IMR-90 (cell line): ENCODE data around the gene NSUN6. TPM values are rescaled to one million over a fixed set of nuclear protein-coding genes. Genes with fewer than 3 reads are reported as not detected.

Experiments
- ATAC-seq: fragments of 200-7000 bp; cut with Tn5 transposase; 2 replicates; pipeline ENCODE4 v1.9.1; 2020; ENCODE audit warnings: low read depth, mild to moderate bottlenecking, moderate library complexity
- BruUV-seq: library from RNA; stranded (reverse); fragments of 400-500 nt; replicated peaks from 2 replicates; lab custom pipeline; 2021; lab: Mats Ljungman, UMichigan
- CTCF ChIA-PET: fragments of 300-600 bp; formaldehyde crosslinking; extraction: SDS; loops from one replicate; lab custom pipeline; 2021; ENCODE audit warnings: antibody characterized with exemption; lab: Yijun Ruan, JAX
- POLR2A ChIA-PET: fragments of 300-600 bp; sonication (Branson Sonifier 250); formaldehyde crosslinking; loops from one replicate; lab custom pipeline; 2022; ENCODE audit warnings: antibody characterized with exemption; ENCODE audit not compliant: unreplicated experiment; lab: Charles Lee
- DNase-seq: peaks from one replicate; pipeline ENCODE4 v3.0.0; 2013
- H2AFZ ChIP-seq: replicated peaks from 2 replicates; pipeline ENCODE3; 2013; ENCODE audit warnings: low read length, mild to moderate bottlenecking; ENCODE audit not compliant: poor library complexity
- H2AK5ac ChIP-seq: 2 replicates; pipeline ENCODE4 v1.6.1; 2013; ENCODE audit warnings: low read depth, low read length, inconsistent platforms
- H2AK9ac ChIP-seq: replicated peaks from 2 replicates; pipeline ENCODE3; 2013; ENCODE audit warnings: mild to moderate bottlenecking, low read depth, low read length, moderate library complexity; ENCODE audit not compliant: poor library complexity
- H2BK120ac ChIP-seq: 2 replicates; pipeline ENCODE4 v1.6.1; 2013; ENCODE audit warnings: low read depth, low read length, inconsistent platforms
- H2BK15ac ChIP-seq: 3 replicates; pipeline ENCODE4 v1.6.1; 2013; ENCODE audit warnings: low read depth, low read length, inconsistent platforms
- H2BK20ac ChIP-seq: 2 replicates; pipeline ENCODE4 v1.6.1; 2013; ENCODE audit warnings: low read depth, mild to moderate bottlenecking, inconsistent platforms, low read length, moderate library complexity
- H2BK5ac ChIP-seq: 2 replicates; pipeline ENCODE4 v1.6.1; 2013; ENCODE audit warnings: mild to moderate bottlenecking, low read depth, low read length, inconsistent platforms; ENCODE audit not compliant: poor library complexity, severe bottlenecking
- H3K14ac ChIP-seq: replicated peaks from 2 replicates; pipeline ENCODE4 v1.6.1; 2013; ENCODE audit warnings: low read depth, low read length, inconsistent platforms
- H3K18ac ChIP-seq: 2 replicates; pipeline ENCODE4 v1.6.1; 2013; ENCODE audit warnings: low read depth, low read length, control low read depth
- H3K23ac ChIP-seq: 2 replicates; pipeline ENCODE4 v1.6.1; 2013; ENCODE audit warnings: low read depth, low read length, inconsistent platforms
- H3K27ac ChIP-seq: 2 replicates; pipeline ENCODE4 v1.5.1; 2013; ENCODE audit warnings: mild to moderate bottlenecking, control low read depth, low read length; ENCODE audit not compliant: insufficient read depth
- H3K27me3 ChIP-seq: 2 replicates; pipeline ENCODE4 v1.6.1; 2013; ENCODE audit warnings: low read length; ENCODE audit not compliant: control insufficient read depth, insufficient read depth
- H3K36me3 ChIP-seq: 2 replicates; pipeline ENCODE4 v1.6.1; 2013; ENCODE audit warnings: low read length, mixed read lengths; ENCODE audit not compliant: control insufficient read depth, insufficient read depth
- H3K4ac ChIP-seq: 2 replicates; pipeline ENCODE4 v1.6.1; 2013; ENCODE audit warnings: low read depth, low read length, inconsistent platforms
- H3K4me1 ChIP-seq: 2 replicates; pipeline ENCODE4 v1.6.1; 2013; ENCODE audit warnings: low read length, mixed read lengths; ENCODE audit not compliant: control insufficient read depth, insufficient read depth
- H3K4me2 ChIP-seq: 2 replicates; pipeline ENCODE4 v1.6.1; 2013; ENCODE audit warnings: low read depth, mild to moderate bottlenecking, control low read depth, low read length, moderate library complexity
- H3K4me3 ChIP-seq: 2 replicates; pipeline ENCODE4 v1.5.1; 2013; ENCODE audit warnings: low read depth, mild to moderate bottlenecking, control low read depth, low read length, moderate library complexity; ENCODE audit not compliant: insufficient read depth
- H3K56ac ChIP-seq: 2 replicates; pipeline ENCODE4 v1.6.1; 2013; ENCODE audit warnings: low read length, inconsistent platforms; ENCODE audit not compliant: insufficient read depth; ENCODE audit errors: extremely low read depth
- H3K79me1 ChIP-seq, 2 experiments: 2 replicates each; pipeline ENCODE4 v1.6.1; 2013; ENCODE audit warnings: low read length in 2 of 2, inconsistent platforms in 1 of 2, low read depth in 1 of 2
- H3K9ac ChIP-seq: 2 replicates; pipeline ENCODE4 v1.6.1; 2013; ENCODE audit warnings: low read depth, low read length, control low read depth
- H3K9me1 ChIP-seq: 2 replicates; pipeline ENCODE4 v1.6.1; 2013; ENCODE audit warnings: low read length, inconsistent platforms; ENCODE audit not compliant: insufficient read depth
- H3K9me3 ChIP-seq: 2 replicates; pipeline ENCODE4 v1.6.1; 2013; ENCODE audit warnings: low read length; ENCODE audit not compliant: control insufficient read depth, insufficient read depth
- H4K20me1 ChIP-seq: 2 replicates; pipeline ENCODE4 v1.6.1; 2013; ENCODE audit warnings: low read length, inconsistent platforms; ENCODE audit not compliant: insufficient read depth
- H4K5ac ChIP-seq: 2 replicates; pipeline ENCODE4 v1.6.1; 2013; ENCODE audit warnings: mild to moderate bottlenecking, low read depth, low read length, control low read depth
- H4K8ac ChIP-seq, 2 experiments: 2 replicates each; pipeline ENCODE4 v1.6.1; 2013; ENCODE audit warnings: low read depth in 2 of 2, low read length in 2 of 2, control low read depth in 1 of 2, inconsistent platforms in 1 of 2
- H4K91ac ChIP-seq: 2 replicates; pipeline ENCODE4 v1.6.1; 2013; ENCODE audit warnings: low read depth, low read length, inconsistent platforms; ENCODE audit not compliant: insufficient read depth
- BHLHE40 ChIP-seq: fragments of 150-350 bp; IDR thresholded peaks from 2 replicates; pipeline ENCODE4 v1.6.1; 2016; ENCODE audit warnings: mild to moderate bottlenecking, low read depth, low read length
- CHD1 ChIP-seq: IDR thresholded peaks from 2 replicates; pipeline ENCODE4 v1.6.1; 2012; ENCODE audit warnings: low read depth, low read length, improper control_type of control experiment
- ELK1 ChIP-seq: fragments of 150-350 bp; IDR thresholded peaks from 2 replicates; pipeline ENCODE4 v1.6.1; 2016; ENCODE audit warnings: low read depth, mild to moderate bottlenecking, low read length, moderate library complexity, borderline replicate concordance
- FOS ChIP-seq: fragments of 150-350 bp; IDR thresholded peaks from 2 replicates; pipeline ENCODE4 v1.6.1; 2016; ENCODE audit warnings: low read depth, low read length
- MAFK ChIP-seq: IDR thresholded peaks from 2 replicates; pipeline ENCODE4 v1.6.1; 2012; ENCODE audit warnings: low read depth, low read length, improper control_type of control experiment
- MAZ ChIP-seq: IDR thresholded peaks from 2 replicates; pipeline ENCODE4 v1.6.1; 2012; ENCODE audit warnings: low read depth, mild to moderate bottlenecking, low read length, improper control_type of control experiment, moderate library complexity, borderline replicate concordance
- MXI1 ChIP-seq: IDR thresholded peaks from 2 replicates; pipeline ENCODE4 v1.6.1; 2012; ENCODE audit warnings: low read depth, mild to moderate bottlenecking, low read length, moderate library complexity, borderline replicate concordance
- NFE2L2 ChIP-seq: fragments of 150-350 bp; IDR thresholded peaks from 2 replicates; pipeline ENCODE4 v1.6.1; 2016; ENCODE audit warnings: low read depth, mild to moderate bottlenecking, low read length
- POLR2A ChIP-seq: IDR thresholded peaks from 2 replicates; pipeline ENCODE4 v1.6.1; 2012; ENCODE audit warnings: mild to moderate bottlenecking, low read depth, low read length
- RAD21 ChIP-seq: IDR thresholded peaks from 2 replicates; pipeline ENCODE4 v1.6.1; 2012; ENCODE audit warnings: low read length, improper control_type of control experiment
- RCOR1 ChIP-seq: IDR thresholded peaks from 2 replicates; pipeline ENCODE4 v1.6.1; 2012; ENCODE audit warnings: mild to moderate bottlenecking, low read length, improper control_type of control experiment; ENCODE audit not compliant: insufficient replicate concordance
- RFX5 ChIP-seq: IDR thresholded peaks from 2 replicates; pipeline ENCODE4 v1.8.0; 2012; ENCODE audit warnings: low read depth, mild to moderate bottlenecking, low read length, moderate library complexity
- SMC3 ChIP-seq: fragments of 150-350 bp; IDR thresholded peaks from 2 replicates; pipeline ENCODE4 v1.6.1; 2016; ENCODE audit warnings: low read depth, mild to moderate bottlenecking, antibody characterized with exemption, low read length, moderate library complexity
- USF2 ChIP-seq: fragments of 150-350 bp; IDR thresholded peaks from 2 replicates; pipeline ENCODE4 v1.6.1; 2017; ENCODE audit warnings: mild to moderate bottlenecking, antibody characterized with exemption, low read length, low read depth
- WGBS, 2 experiments: methylation state at CpG; one replicate each; pipeline versions ENCODE4 v1.1.5 to v1.1.7; 2013; ENCODE audit warnings: missing lambda C conversion rate in 2 of 2; ENCODE audit not compliant: insufficient read length in 1 of 2; ENCODE audit errors: extremely low coverage in 2 of 2; 5-methylcytosine and 5-hydroxymethylcytosine counted together
- dilution Hi-C: fragments of 300-500 bp; cut with HindIII; formaldehyde crosslinking; loops from one replicate; pipeline ENCODE4 v1.14.3; 2018; ENCODE audit warnings: low sequenced_read_pairs; ENCODE audit not compliant: unreplicated experiment
- in situ Hi-C: fragments of 300-500 bp; cut with MboI; formaldehyde crosslinking; loops from 3 replicates; pipeline ENCODE4 v1.14.3; 2019; ENCODE audit warnings: low sequenced_read_pairs, inconsistent platforms, mixed read lengths
- intact Hi-C: fragments of 100-400 bp; cut with micrococcal nuclease; formaldehyde crosslinking; loops from 2 replicates; pipeline ENCODE4 v1.10.0; 2022
- polyA plus RNA-seq, 3 experiments: library from polyadenylated mRNA; depleted of rRNA; stranded (reverse); fragments of >200 nt; gene quantifications; 2 replicates each; pipeline ENCODE4 v1.2.3, GENCODE V29; 2012; ENCODE audit warnings: low replicate concordance in 1 of 3
- total RNA-seq: library from RNA; depleted of rRNA; stranded (reverse); fragments of >200 nt; gene quantifications from 2 replicates; pipeline ENCODE4 v1.2.3, GENCODE V29; 2012
- TF ChIP-seq, protein P1 (sequence below): conservative IDR thresholded peaks from 2 replicates; pipeline ENCODE4 v1.5.1; 2012; ENCODE audit warnings: mild to moderate bottlenecking, low read depth, low read length, improper control_type of control experiment

NSUN6 gene
- total and polyA plus RNA-seq, 2 of the 4 experiments (the other 2 are of a cell fraction), result 4.6 to 11.5 TPM

DNA sequence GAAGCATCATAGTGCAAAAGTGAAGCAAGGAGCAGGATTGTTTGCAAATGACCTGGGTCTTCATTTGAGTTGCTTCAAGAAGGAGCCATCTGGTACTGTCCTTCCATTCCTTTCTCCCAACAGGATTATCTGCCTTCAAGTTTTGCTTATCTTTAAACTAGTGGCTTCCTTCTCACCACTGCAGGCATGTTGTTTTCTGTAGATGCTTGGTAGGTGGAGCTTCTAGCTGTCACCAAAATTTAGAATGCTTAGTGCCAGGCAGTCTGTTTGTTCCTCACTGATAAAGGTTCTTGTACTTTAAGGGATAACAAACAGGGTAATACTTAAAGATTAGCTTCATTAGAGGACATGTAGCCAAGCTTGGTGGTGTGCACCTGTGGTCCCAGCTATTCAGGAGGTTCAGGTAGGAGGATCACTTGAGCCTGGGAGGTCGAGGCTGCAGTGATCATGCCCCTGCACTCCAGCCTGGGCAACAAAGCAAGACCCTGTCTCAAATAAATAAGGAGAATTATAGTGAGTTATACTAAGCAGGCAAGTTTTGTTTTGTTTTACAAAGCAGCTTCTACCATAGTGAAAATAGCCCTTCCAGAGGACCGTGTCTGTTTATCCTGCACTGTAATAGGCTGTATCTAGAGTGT is 13.6 kb upstream of the NSUN6 start:
- no peak overlapping the region; the same call in 1 of the 2 replicates for H3K9ac ChIP-seq
- H2AK9ac ChIP-seq, result no peak overlapping the region
- peaks cover 21 to 55% of the 10 kb centered on the region in 2 experiments for H3K79me1 ChIP-seq
- WGBS, 2 experiments, result no CpG with 5 or more reads among the region's 2 CpGs
- no peaks in the 10 kb centered on the region for H3K9me3 ChIP-seq
- BruUV-seq, result no TSS peak
- H3K56ac ChIP-seq, result peak overlapping the region; percentile 75; the same call in 1 of the 2 replicates
- no peak for DNase-seq
- H2AFZ ChIP-seq, result no peak overlapping the region
- intact Hi-C loops (no loop called here), in situ Hi-C loops (no loop called here), dilution Hi-C loops (no loop called here)
- peak overlapping the region; percentile 89; the same call in 1 of the 2 replicates for H3K14ac ChIP-seq
- H4K20me1 ChIP-seq, result peaks cover 34% of the 10 kb centered on the region; the same call in 1 of the 2 replicates
- no peak overlapping the region; the same call in 1 of the 2 replicates for H4K5ac ChIP-seq
- peaks cover 17% of the 10 kb centered on the region for H3K36me3 ChIP-seq
- peak overlapping the region; percentile 96 for H3K4me2 ChIP-seq
- H2BK15ac ChIP-seq, result peak overlapping the region; percentile 53; the same call in 1 of the 3 replicates
- no peaks in the 10 kb centered on the region for H3K27me3 ChIP-seq
- peak overlapping the region; percentile 89; the same call in 1 of the 2 replicates for H3K23ac ChIP-seq
- H2BK20ac ChIP-seq, result peak overlapping the region; percentile 82
- H3K27ac ChIP-seq, result peak overlapping the region; percentile 37; the same call in 1 of the 2 replicates
- no peak; the same call in 1 of the 2 replicates for ATAC-seq
- H2BK120ac ChIP-seq, result peak overlapping the region; percentile 32; the same call in 1 of the 2 replicates
- peak overlapping the region; percentile 98; the same call in 1 of the 2 replicates for H3K18ac ChIP-seq
- H3K4me1 ChIP-seq, result peaks cover 10% of the 10 kb centered on the region
- no peak overlapping the region for H2AK5ac ChIP-seq
- peaks cover 7% of the 10 kb centered on the region for H3K9me1 ChIP-seq
- H2BK5ac ChIP-seq, result peak overlapping the region; percentile 95
- H4K8ac ChIP-seq, result no peak overlapping the region
- peak overlapping the region; percentile 60; the same call in 1 of the 2 replicates for H4K91ac ChIP-seq
- CTCF ChIA-PET, result no interaction called here
- POLR2A ChIA-PET, result no interaction called here
- peak overlapping the region; percentile 11 for H3K4ac ChIP-seq
- H3K4me3 ChIP-seq, result no peak overlapping the region
- no peak for TF ChIP-seq USF2
- TF ChIP-seq SMC3, result no peak
- no peak for TF ChIP-seq MXI1
- TF ChIP-seq POLR2A, result no peak
- TF ChIP-seq MAZ, result no peak
- TF ChIP-seq FOS, result no peak
- no peak for TF ChIP-seq MAFK
- TF ChIP-seq RAD21, result no peak
- TF ChIP-seq, protein P1, sequence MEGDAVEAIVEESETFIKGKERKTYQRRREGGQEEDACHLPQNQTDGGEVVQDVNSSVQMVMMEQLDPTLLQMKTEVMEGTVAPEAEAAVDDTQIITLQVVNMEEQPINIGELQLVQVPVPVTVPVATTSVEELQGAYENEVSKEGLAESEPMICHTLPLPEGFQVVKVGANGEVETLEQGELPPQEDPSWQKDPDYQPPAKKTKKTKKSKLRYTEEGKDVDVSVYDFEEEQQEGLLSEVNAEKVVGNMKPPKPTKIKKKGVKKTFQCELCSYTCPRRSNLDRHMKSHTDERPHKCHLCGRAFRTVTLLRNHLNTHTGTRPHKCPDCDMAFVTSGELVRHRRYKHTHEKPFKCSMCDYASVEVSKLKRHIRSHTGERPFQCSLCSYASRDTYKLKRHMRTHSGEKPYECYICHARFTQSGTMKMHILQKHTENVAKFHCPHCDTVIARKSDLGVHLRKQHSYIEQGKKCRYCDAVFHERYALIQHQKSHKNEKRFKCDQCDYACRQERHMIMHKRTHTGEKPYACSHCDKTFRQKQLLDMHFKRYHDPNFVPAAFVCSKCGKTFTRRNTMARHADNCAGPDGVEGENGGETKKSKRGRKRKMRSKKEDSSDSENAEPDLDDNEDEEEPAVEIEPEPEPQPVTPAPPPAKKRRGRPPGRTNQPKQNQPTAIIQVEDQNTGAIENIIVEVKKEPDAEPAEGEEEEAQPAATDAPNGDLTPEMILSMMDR, result no peak
- no peak for TF ChIP-seq CHD1
- no peak for TF ChIP-seq RCOR1
- no peak for TF ChIP-seq RFX5
- TF ChIP-seq NFE2L2, result no peak
- no peak for TF ChIP-seq BHLHE40
- no peak for TF ChIP-seq ELK1
